Measurements from ENCODE around the gene C14orf132.

DNA sequence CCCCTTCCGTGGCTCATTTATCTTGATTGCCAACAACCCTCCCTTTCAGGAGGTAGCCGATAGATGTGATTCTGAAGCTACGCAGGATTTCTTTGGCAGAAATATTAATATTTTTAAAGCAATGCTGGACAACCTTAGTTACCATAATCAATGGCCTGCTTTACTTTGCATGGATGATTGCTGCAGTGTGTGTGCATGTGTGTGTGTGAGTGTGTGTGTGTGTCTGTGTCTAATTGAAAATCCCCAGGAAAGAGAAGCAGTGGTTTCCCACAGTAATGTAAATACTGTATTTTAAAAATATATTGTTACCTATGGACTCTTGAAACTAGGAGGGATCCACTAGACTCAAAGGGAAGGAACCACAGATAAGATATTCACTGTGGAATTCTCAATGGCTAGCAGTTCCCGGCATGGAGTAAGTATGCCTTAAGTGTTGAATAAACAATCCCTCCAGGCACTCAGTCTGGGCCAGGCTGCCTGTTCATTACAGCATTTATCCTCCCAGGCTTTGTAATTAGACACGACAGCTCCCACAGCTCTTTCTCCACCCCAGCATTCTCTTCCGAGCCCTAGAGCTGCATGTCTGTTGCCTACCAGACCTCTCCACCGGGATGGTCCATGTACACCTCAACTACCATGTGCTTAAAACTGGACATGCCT, 22.5 kb upstream of the C14orf132 start:
- TF ChIP-seq POLR2AphosphoS5 (IDR thresholded peaks at IDR 0.05; ENCODE audit: low read depth, low read length) = no peak
- TF ChIP-seq TAF1 (IDR thresholded peaks at IDR 0.05; ENCODE audit: borderline replicate concordance, insufficient read depth, low read length) = no peak
- TF ChIP-seq FOXP2 (optimal IDR thresholded peaks at IDR 0.05; ENCODE audit: borderline replicate concordance, extremely low read depth, extremely low read length, insufficient read depth) = no peak
